Ovary (tissue), 3 donors: ENCODE data around the gene TULP4.

ENCODE experiments used
- CTCF ChIP-seq, 3 donors: fragments of 450-650 bp in 2 of 3; fragments of 200-600 bp in 1 of 3; IDR thresholded peaks; one replicate each; pipeline versions ENCODE4 v1.5.1 to v1.8.0; 2016 to 2022; ENCODE audit warnings: antibody characterized with exemption in 3 of 3, mild to moderate bottlenecking in 1 of 3
- EP300 ChIP-seq: sonication (generic); formaldehyde crosslinking; IDR thresholded peaks from one replicate; pipeline ENCODE4 v1.6.1; 2017; ENCODE audit warnings: antibody characterized with exemption
- POLR2A ChIP-seq: fragments of 450-650 bp; IDR thresholded peaks from one replicate; pipeline ENCODE4 v1.6.1; 2017; ENCODE audit warnings: antibody characterized with exemption, mild to moderate bottlenecking, moderate library complexity
- donor health status: DM: no; HTN: no; CAD: no.

- TF ChIP-seq CTCF (IDR thresholded peaks at IDR 0.05) (no peak), EP300 (no peak), POLR2A (no peak)
Measured at GRCh38 chr6:158552055-158552795, 240.0 kb downstream of the TULP4 start.
